ENCODE data around the gene HSPA9. TPM values are rescaled to one million over a fixed set of nuclear protein-coding genes. Genes with fewer than 3 reads are reported as not detected.

The HSPA9 gene
- polyA plus RNA-seq, 1 donor (not counting 4 experiments of a cell fraction or from before 2014, with no cell fraction given) = 195 TPM

DNA sequence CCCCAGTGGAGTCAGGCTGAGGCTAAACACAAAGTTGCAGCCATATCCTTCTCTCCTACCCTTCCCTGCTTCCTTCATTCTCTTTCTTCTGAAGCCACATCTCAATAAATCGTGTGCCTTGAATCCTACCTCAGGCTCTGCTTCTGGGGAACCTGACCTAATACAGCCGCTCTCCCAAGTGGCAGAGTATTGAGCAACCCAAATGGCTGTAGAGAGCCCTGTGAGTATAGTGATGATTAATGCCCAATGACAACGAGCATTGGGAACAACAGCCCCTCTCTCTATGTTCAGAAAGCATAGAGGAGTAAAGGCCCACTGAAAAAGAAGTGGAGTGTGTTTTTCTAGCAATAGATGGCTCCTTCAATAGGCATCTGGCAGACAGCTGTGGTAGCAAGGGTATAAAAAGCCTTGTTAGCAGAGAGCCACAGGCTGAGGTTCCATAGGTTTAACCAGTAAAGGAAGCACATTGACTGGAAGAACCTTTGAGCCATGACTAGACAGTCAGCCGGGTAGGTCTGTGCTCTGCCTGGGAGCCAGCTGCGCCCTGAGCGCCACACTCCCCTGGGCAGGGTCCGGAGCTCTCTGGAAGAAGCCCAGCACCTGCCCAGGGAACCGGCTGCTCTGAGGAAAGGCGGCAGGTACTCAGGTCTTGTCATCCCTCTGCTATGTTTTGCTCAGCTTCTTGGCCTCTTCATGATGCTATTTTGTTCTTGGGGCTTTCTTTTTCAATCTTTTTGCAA is 22.6 kb upstream of the HSPA9 start:
- Histone ChIP-seq H4K20me1 (ENCODE audit: control insufficient read depth, extremely low read depth, insufficient read depth, low read length) (no peaks in the 10 kb centered on the region), H3K27me3 (ENCODE audit: control insufficient read depth, extremely low read depth, insufficient read depth, low read length) (no peaks in the 10 kb centered on the region), H3K9me3 (ENCODE audit: control insufficient read depth, low read depth, low read length) (no peaks in the 10 kb centered on the region), H3K36me3 (ENCODE audit: control insufficient read depth in 2 of 2, extremely low read depth in 1 of 2, insufficient read depth in 2 of 2, low read length in 2 of 2) (no peaks in the 10 kb centered on the region), H2AFZ (ENCODE audit: control insufficient read depth, low read length) (no peak overlapping the region), H3K27ac (ENCODE audit: control insufficient read depth, insufficient read depth, low read length) (no peak overlapping the region), H3K79me2 (ENCODE audit: control insufficient read depth, insufficient read depth, low read length) (no peaks in the 10 kb centered on the region), H3K9me1 (ENCODE audit: control insufficient read depth, extremely low read depth, insufficient read depth, low read length) (no peaks in the 10 kb centered on the region), H3K4me1 (ENCODE audit: control insufficient read depth, extremely low read depth, insufficient read depth, low read length) (peaks cover 5% of the 10 kb centered on the region), H3K4me2 (ENCODE audit: control insufficient read depth, extremely low read depth, insufficient read depth, low read depth, low read length) (no peak overlapping the region), H3K4me3 (ENCODE audit: control insufficient read depth in 2 of 3, extremely low read depth in 1 of 3, insufficient read depth in 2 of 3, low read depth in 1 of 3, low read length in 3 of 3) (no peak overlapping the region), H3K9ac (ENCODE audit: control insufficient read depth, extremely low read depth, insufficient read depth, low read length) (no peak overlapping the region)
- dilution Hi-C loops (cut with MboI; ENCODE audit: extremely low pct_ligation_motif_present, low sequenced_read_pairs) = no loop called here
- DNase-seq (ENCODE audit: low read depth, low spot score) (no peak), FAIRE-seq (no peak)
- TF ChIP-seq EZH2 (IDR thresholded peaks at IDR 0.05; ENCODE audit: low read length) (no peak), CTCF (optimal IDR thresholded peaks at IDR 0.05 in 1 of 3, IDR thresholded peaks at IDR 0.05 in 1 of 3, conservative IDR thresholded peaks at IDR 0.05 in 1 of 3; ENCODE audit: extremely low read depth in 1 of 3, insufficient read depth in 2 of 3, low read length in 3 of 3) (no peak)

- no peaks in the 10 kb centered on the region for H3K9me1 ChIP-seq (ENCODE audit: control insufficient read depth, extremely low read depth, insufficient read depth, low read length)
- H4K20me1 ChIP-seq (ENCODE audit: control insufficient read depth, extremely low read depth, insufficient read depth, low read length) = no peaks in the 10 kb centered on the region
- H3K4me2 ChIP-seq (ENCODE audit: control insufficient read depth, extremely low read depth, insufficient read depth, low read depth, low read length) = no peak overlapping the region
- peaks cover under 1% of the 10 kb centered on the region for H3K4me1 ChIP-seq (ENCODE audit: control insufficient read depth, extremely low read depth, insufficient read depth, low read length)
- no peak for DNase-seq (ENCODE audit: low read depth, low spot score)
- H3K9me3 ChIP-seq (ENCODE audit: control insufficient read depth, low read depth, low read length) = no peaks in the 10 kb centered on the region
- no peak overlapping the region for H3K9ac ChIP-seq (ENCODE audit: control insufficient read depth, extremely low read depth, insufficient read depth, low read length)
- no peaks in the 10 kb centered on the region for H3K79me2 ChIP-seq (ENCODE audit: control insufficient read depth, insufficient read depth, low read length)
- H3K36me3 ChIP-seq (ENCODE audit: control insufficient read depth in 2 of 2, extremely low read depth in 1 of 2, insufficient read depth in 2 of 2, low read length in 2 of 2) = no peaks in the 10 kb centered on the region
- dilution Hi-C loops (cut with MboI; ENCODE audit: extremely low pct_ligation_motif_present, low sequenced_read_pairs) = no loop called here
- H3K4me3 ChIP-seq (ENCODE audit: control insufficient read depth in 2 of 3, extremely low read depth in 1 of 3, insufficient read depth in 2 of 3, low read depth in 1 of 3, low read length in 3 of 3) = no peak overlapping the region
- H3K27ac ChIP-seq (ENCODE audit: control insufficient read depth, insufficient read depth, low read length) = no peak overlapping the region
- no peak overlapping the region for H2AFZ ChIP-seq (ENCODE audit: control insufficient read depth, low read length)
- FAIRE-seq = no peak
- TF ChIP-seq CTCF (optimal IDR thresholded peaks at IDR 0.05 in 1 of 3, IDR thresholded peaks at IDR 0.05 in 1 of 3, conservative IDR thresholded peaks at IDR 0.05 in 1 of 3; ENCODE audit: extremely low read depth in 1 of 3, insufficient read depth in 2 of 3, low read length in 3 of 3) = no peak
- no peak for TF ChIP-seq EZH2 (IDR thresholded peaks at IDR 0.05; ENCODE audit: low read length)
- no peaks in the 10 kb centered on the region for H3K27me3 ChIP-seq (ENCODE audit: control insufficient read depth, extremely low read depth, insufficient read depth, low read length)
Observed at GRCh38 chr5:138596105-138596881, 21.1 kb upstream of the HSPA9 start.
